H9 (cell line): ENCODE results near the gene EXOC8. TPM values are rescaled to one million over a fixed set of nuclear protein-coding genes. Genes with fewer than 3 reads are reported as not detected.
A peak's percentile ranks its signal among the peaks of the same experiment; 100 is the strongest.

Experiments
- DNase-seq: peaks from one replicate; pipeline ENCODE4 v3.0.0-alpha.2; 2017
- H2AFZ ChIP-seq: one replicate; pipeline ENCODE4 v1.6.1; 2013; ENCODE audit warnings: mild to moderate bottlenecking, low read length, control low read depth, moderate library complexity
- H2AK5ac ChIP-seq: 2 replicates; pipeline ENCODE4 v1.6.1; 2013; ENCODE audit warnings: low read length, control low read depth, mixed read lengths; ENCODE audit not compliant: insufficient read length
- H2BK120ac ChIP-seq: one replicate; pipeline ENCODE4 v1.6.1; 2013; ENCODE audit warnings: low read depth, mild to moderate bottlenecking, low read length, control low read depth, inconsistent platforms; ENCODE audit not compliant: poor library complexity, severe bottlenecking
- H2BK12ac ChIP-seq: 2 replicates; pipeline ENCODE4 v1.6.1; 2013; ENCODE audit warnings: low read length, control low read depth, mixed read lengths, low read depth; ENCODE audit not compliant: insufficient read length
- H2BK15ac ChIP-seq: 2 replicates; pipeline ENCODE4 v1.6.1; 2013; ENCODE audit warnings: low read depth, low read length, control low read depth
- H2BK20ac ChIP-seq: one replicate; pipeline ENCODE4 v1.6.1; 2013; ENCODE audit warnings: low read depth, mild to moderate bottlenecking, low read length, control low read depth, inconsistent platforms; ENCODE audit not compliant: poor library complexity, severe bottlenecking
- H2BK5ac ChIP-seq: 2 replicates; pipeline ENCODE4 v1.6.1; 2013; ENCODE audit warnings: low read length, control low read depth, mixed read lengths; ENCODE audit not compliant: insufficient read length
- H3K14ac ChIP-seq: 2 replicates; pipeline ENCODE4 v1.6.1; 2013; ENCODE audit warnings: low read length, control low read depth; ENCODE audit not compliant: insufficient read depth
- H3K18ac ChIP-seq: 2 replicates; pipeline ENCODE4 v1.6.1; 2013; ENCODE audit warnings: low read depth, mild to moderate bottlenecking, mixed read lengths, low read length, control low read depth; ENCODE audit not compliant: insufficient read length
- H3K23ac ChIP-seq: 2 replicates; pipeline ENCODE4 v1.6.1; 2013; ENCODE audit warnings: low read length, control low read depth, mixed read lengths, low read depth; ENCODE audit not compliant: insufficient read length
- H3K23me2 ChIP-seq: 2 replicates; pipeline ENCODE4 v1.6.1; 2013; ENCODE audit warnings: low read depth, mild to moderate bottlenecking, mixed read lengths, low read length, control low read depth; ENCODE audit not compliant: insufficient read length, poor library complexity, severe bottlenecking
- H3K27ac ChIP-seq: 2 replicates; pipeline ENCODE4 v1.5.1; 2013; ENCODE audit warnings: low read length, control low read depth, mixed read lengths, low read depth; ENCODE audit not compliant: insufficient read length
- H3K27me3 ChIP-seq: 2 replicates; pipeline ENCODE4 v1.6.1; 2013; ENCODE audit warnings: low read length, control low read depth, inconsistent platforms; ENCODE audit not compliant: insufficient read depth
- H3K4ac ChIP-seq: 2 replicates; pipeline ENCODE4 v1.6.1; 2013; ENCODE audit warnings: low read depth, mild to moderate bottlenecking, control low read depth, inconsistent platforms, low read length, moderate library complexity
- H3K4me1 ChIP-seq: 2 replicates; pipeline ENCODE4 v1.6.1; 2013; ENCODE audit warnings: low read length, control low read depth, inconsistent platforms; ENCODE audit not compliant: insufficient read depth
- H3K4me2 ChIP-seq: 2 replicates; pipeline ENCODE4 v1.6.1; 2013; ENCODE audit warnings: low read length, control low read depth, mixed read lengths; ENCODE audit not compliant: insufficient read length, insufficient read depth
- H3K56ac ChIP-seq: 2 replicates; pipeline ENCODE4 v1.6.1; 2013; ENCODE audit warnings: low read depth, mild to moderate bottlenecking, mixed read lengths, low read length, control low read depth; ENCODE audit not compliant: insufficient read length
- H3K79me1 ChIP-seq: 2 replicates; pipeline ENCODE4 v1.6.1; 2013; ENCODE audit warnings: low read depth, mild to moderate bottlenecking, moderate library complexity, low read length, control low read depth, inconsistent platforms; ENCODE audit not compliant: insufficient read depth, poor library complexity, severe bottlenecking
- H3K79me2 ChIP-seq: 2 replicates; pipeline ENCODE4 v1.6.1; 2013; ENCODE audit warnings: low read length, control low read depth, inconsistent platforms; ENCODE audit not compliant: insufficient read depth
- H3K9ac ChIP-seq: 2 replicates; pipeline ENCODE4 v1.6.1; 2013; ENCODE audit warnings: low read length, control low read depth, mixed read lengths; ENCODE audit not compliant: insufficient read length; ENCODE audit errors: extremely low read depth
- H3K9me3 ChIP-seq: one replicate; pipeline ENCODE4 v1.6.1; 2013; ENCODE audit warnings: low read depth, low read length, inconsistent platforms; ENCODE audit not compliant: control insufficient read depth
- H3T11ph ChIP-seq: one replicate; pipeline ENCODE4 v1.6.1; 2013; ENCODE audit warnings: mild to moderate bottlenecking, low read length, control low read depth, inconsistent platforms
- H4K20me1 ChIP-seq: one replicate; pipeline ENCODE4 v1.6.1; 2013; ENCODE audit not compliant: control insufficient read depth, insufficient read length, insufficient read depth
- H4K5ac ChIP-seq: 2 replicates; pipeline ENCODE4 v1.6.1; 2013; ENCODE audit warnings: low read depth, mild to moderate bottlenecking, mixed read lengths, low read length, control low read depth; ENCODE audit not compliant: insufficient read length
- H4K8ac ChIP-seq: replicated peaks from 2 replicates; pipeline ENCODE4 v1.6.1; 2013; ENCODE audit warnings: low read length, control low read depth, mixed read lengths, low read depth; ENCODE audit not compliant: insufficient read length
- H4K91ac ChIP-seq: 2 replicates; pipeline ENCODE4 v1.6.1; 2013; ENCODE audit warnings: low read depth, mild to moderate bottlenecking, moderate library complexity, mixed read lengths, low read length, control low read depth; ENCODE audit not compliant: insufficient read length
- H3K27ac Mint-ChIP-seq, 3 experiments: 2 replicates in 2 of 3; 3 replicates in 1 of 3; pipeline ENCODE4 v1.8.0; 2020 to 2021; ENCODE audit warnings: mixed read lengths in 3 of 3, mild to moderate bottlenecking in 1 of 3, moderate library complexity in 1 of 3
- H3K27me3 Mint-ChIP-seq: 2 replicates; pipeline ENCODE4 v1.8.0; 2021; ENCODE audit warnings: low read depth, mild to moderate bottlenecking, moderate library complexity, mixed read lengths
- H3K36me3 Mint-ChIP-seq, 3 experiments: 2 replicates in 2 of 3; 3 replicates in 1 of 3; pipeline ENCODE4 v1.8.0; 2020 to 2021; ENCODE audit warnings: low read depth in 3 of 3, mixed read lengths in 3 of 3; ENCODE audit not compliant: insufficient read depth in 1 of 3
- H3K4me1 Mint-ChIP-seq, 2 experiments: 2 replicates each; pipeline ENCODE4 v1.8.0; 2020; ENCODE audit warnings: mixed read lengths in 2 of 2
- H3K4me3 Mint-ChIP-seq, 2 experiments: 2 replicates in 1 of 2; 3 replicates in 1 of 2; pipeline ENCODE4 v1.8.0; 2020 to 2021; ENCODE audit warnings: mild to moderate bottlenecking in 2 of 2, mixed read lengths in 2 of 2, moderate library complexity in 1 of 2
- H3K9me3 Mint-ChIP-seq, 2 experiments: 2 replicates in 1 of 2; 3 replicates in 1 of 2; pipeline ENCODE4 v1.8.0; 2020; ENCODE audit warnings: mild to moderate bottlenecking in 2 of 2, mixed read lengths in 2 of 2, moderate library complexity in 1 of 2
- CTCF ChIP-seq: fragments of 200-600 bp; sonication (generic); conservative IDR thresholded peaks from 3 replicates; pipeline ENCODE4 v1.8.0; 2021; ENCODE audit warnings: antibody characterized with exemption, mild to moderate bottlenecking
- WGBS: extraction: QIAGEN DNeasy Blood & Tissue Kit; methylation state at CpG from one replicate; pipeline ENCODE4 v1.1.7; 2013; ENCODE audit warnings: missing lambda C conversion rate, low lambda C conversion rate, mixed read lengths; ENCODE audit not compliant: insufficient read length; ENCODE audit errors: extremely low coverage; 5-methylcytosine and 5-hydroxymethylcytosine counted together
- long read RNA-seq: library from polyadenylated mRNA; unstranded; transcript quantifications from one replicate; pipeline ENCODE4 v2.0.0, GENCODE V29; 2020
- total RNA-seq: library from RNA; stranded (reverse); gene quantifications from 2 replicates; pipeline ENCODE4 v1.2.1, GENCODE V29; 2021

EXOC8 gene
- total RNA-seq, result 10.5 and 10.8 TPM in 2 replicates
- long read RNA-seq, full-length matches to known transcripts, result 3 of 3 reads
- long read RNA-seq, partial matches to known transcripts, result 0 of 3 reads
- long read RNA-seq, other reads (novel, unspliced or antisense), result 0 of 3 reads

DNA sequence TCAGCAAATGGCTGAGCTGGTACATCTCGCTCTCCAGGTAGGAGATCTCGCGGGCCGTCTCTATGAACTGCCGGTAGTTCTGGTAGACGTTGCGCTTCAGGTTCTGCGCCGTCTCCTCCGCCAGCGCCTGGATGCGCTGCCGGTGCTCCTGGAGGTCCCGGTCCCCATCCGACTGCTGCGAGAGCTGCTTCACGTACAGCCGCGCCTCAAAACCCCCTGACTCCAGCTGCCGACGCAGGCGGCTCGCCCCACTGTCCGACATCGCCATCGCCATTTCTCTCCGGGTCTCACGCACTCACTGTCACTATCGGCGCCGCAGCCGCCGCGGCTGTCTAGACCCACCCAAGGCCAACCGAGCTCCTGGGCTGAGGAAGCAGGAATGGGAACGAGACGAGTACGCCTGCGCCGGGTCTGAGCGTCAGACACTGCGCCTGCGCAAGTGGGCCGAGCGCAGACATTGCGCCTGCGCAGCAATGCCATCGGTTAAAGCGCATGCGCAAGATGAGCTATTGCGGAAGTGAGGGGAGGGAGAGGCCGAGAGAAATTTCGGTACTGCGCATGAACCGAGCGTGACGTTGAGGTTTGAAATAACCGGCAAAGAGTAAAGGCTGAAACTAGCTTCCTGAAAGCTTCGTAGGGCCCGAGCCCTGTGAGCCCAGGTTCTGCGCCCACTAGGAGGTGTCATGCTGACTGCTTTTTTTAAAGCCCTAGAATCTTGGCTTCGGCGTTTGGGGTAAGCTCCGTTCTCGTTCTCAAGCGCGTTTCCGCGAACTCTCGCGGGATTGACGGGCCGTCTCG lies at the start of gene EXOC8:
Gene EXOC8, minus strand, starts transcription at position 381 of the 798 bp plus-strand sequence. Its CDS starts 107 bp downstream, at position 274.
- H4K91ac ChIP-seq, result no peak within 1 kb of the TSS
- H3K79me2 ChIP-seq, result peaks cover 14% of the 10 kb centered on the region; the same call in 1 of the 2 replicates
- WGBS, result no CpG with 5 or more reads among the region's 74 CpGs
- H3K27ac ChIP-seq, result no peak within 1 kb of the TSS
- no peak within 1 kb of the TSS for H3K4ac ChIP-seq
- Mint-ChIP-seq H3K4me1 (peaks cover 40 to 41% of the 10 kb centered on the region in 2 experiments), H3K4me3 (peak within 1 kb of the TSS; percentile 95 to 100), H3K27me3 (peaks cover 2% of the 10 kb centered on the region; the same call in 1 of the 2 replicates), H3K36me3 (peaks cover 13 to 31% (median 24%) of the 10 kb centered on the region in 3 experiments; a peak in 6 of 7 replicates), H3K27ac (peak within 1 kb of the TSS; percentile 97 to 98 (median 98)), H3K9me3 (peaks cover 2 to 4% of the 10 kb centered on the region in 2 experiments; a peak in 2 of 5 replicates)
- H3K23me2 ChIP-seq, result peaks cover 16% of the 10 kb centered on the region
- H3K56ac ChIP-seq, result no peak within 1 kb of the TSS
- no peaks in the 10 kb centered on the region for H3K9me3 ChIP-seq
- H3K27me3 ChIP-seq, result no peaks in the 10 kb centered on the region
- peaks cover 3% of the 10 kb centered on the region for H3K79me1 ChIP-seq
- H2AFZ ChIP-seq, result peak within 1 kb of the TSS; percentile 33
- no peak within 1 kb of the TSS for H3T11ph ChIP-seq
- no peak within 1 kb of the TSS for H2BK12ac ChIP-seq
- no peak for TF ChIP-seq CTCF
- H3K4me2 ChIP-seq, result peak within 1 kb of the TSS; percentile 94
- no peak within 1 kb of the TSS for H4K5ac ChIP-seq
- no peaks in the 10 kb centered on the region for H4K20me1 ChIP-seq
- peak; percentile 97 for DNase-seq
- no peak within 1 kb of the TSS for H2BK5ac ChIP-seq
- peaks cover 8% of the 10 kb centered on the region; the same call in 1 of the 2 replicates for H3K4me1 ChIP-seq
- no peak within 1 kb of the TSS for H2AK5ac ChIP-seq
- H2BK20ac ChIP-seq, result no peak within 1 kb of the TSS
- no peak within 1 kb of the TSS for H2BK120ac ChIP-seq
- no peak within 1 kb of the TSS for H3K23ac ChIP-seq
- H2BK15ac ChIP-seq, result no peak within 1 kb of the TSS
- no peak within 1 kb of the TSS for H4K8ac ChIP-seq
- peak within 1 kb of the TSS; percentile 90 for H3K9ac ChIP-seq
- peak within 1 kb of the TSS; percentile 62 for H3K14ac ChIP-seq
- peak within 1 kb of the TSS; percentile 47 for H3K18ac ChIP-seq
